IMR-90 (cell line): Measurements from ENCODE around the gene CAMK4. TPM values are rescaled to one million over a fixed set of nuclear protein-coding genes. Genes with fewer than 3 reads are reported as not detected.

Experiments
- ATAC-seq: fragments of 200-7000 bp; cut with Tn5 transposase; 2 replicates; pipeline ENCODE4 v1.9.1; 2020; ENCODE audit warnings: low read depth, mild to moderate bottlenecking, moderate library complexity
- BruUV-seq: library from RNA; stranded (reverse); fragments of 400-500 nt; replicated peaks from 2 replicates; lab custom pipeline; 2021; lab: Mats Ljungman, UMichigan
- CTCF ChIA-PET: fragments of 300-600 bp; formaldehyde crosslinking; extraction: SDS; loops from one replicate; lab custom pipeline; 2021; ENCODE audit warnings: antibody characterized with exemption; lab: Yijun Ruan, JAX
- POLR2A ChIA-PET: fragments of 300-600 bp; sonication (Branson Sonifier 250); formaldehyde crosslinking; loops from one replicate; lab custom pipeline; 2022; ENCODE audit warnings: antibody characterized with exemption; ENCODE audit not compliant: unreplicated experiment; lab: Charles Lee
- DNase-seq: peaks from one replicate; pipeline ENCODE4 v3.0.0; 2013
- H2AFZ ChIP-seq: replicated peaks from 2 replicates; pipeline ENCODE3; 2013; ENCODE audit warnings: low read length, mild to moderate bottlenecking; ENCODE audit not compliant: poor library complexity
- H2AK5ac ChIP-seq: 2 replicates; pipeline ENCODE4 v1.6.1; 2013; ENCODE audit warnings: low read depth, low read length, inconsistent platforms
- H2AK9ac ChIP-seq: replicated peaks from 2 replicates; pipeline ENCODE3; 2013; ENCODE audit warnings: mild to moderate bottlenecking, low read depth, low read length, moderate library complexity; ENCODE audit not compliant: poor library complexity
- H2BK120ac ChIP-seq: 2 replicates; pipeline ENCODE4 v1.6.1; 2013; ENCODE audit warnings: low read depth, low read length, inconsistent platforms
- H2BK15ac ChIP-seq: 3 replicates; pipeline ENCODE4 v1.6.1; 2013; ENCODE audit warnings: low read depth, low read length, inconsistent platforms
- H2BK20ac ChIP-seq: 2 replicates; pipeline ENCODE4 v1.6.1; 2013; ENCODE audit warnings: low read depth, mild to moderate bottlenecking, inconsistent platforms, low read length, moderate library complexity
- H2BK5ac ChIP-seq: 2 replicates; pipeline ENCODE4 v1.6.1; 2013; ENCODE audit warnings: mild to moderate bottlenecking, low read depth, low read length, inconsistent platforms; ENCODE audit not compliant: poor library complexity, severe bottlenecking
- H3K14ac ChIP-seq: replicated peaks from 2 replicates; pipeline ENCODE4 v1.6.1; 2013; ENCODE audit warnings: low read depth, low read length, inconsistent platforms
- H3K18ac ChIP-seq: 2 replicates; pipeline ENCODE4 v1.6.1; 2013; ENCODE audit warnings: low read depth, low read length, control low read depth
- H3K23ac ChIP-seq: 2 replicates; pipeline ENCODE4 v1.6.1; 2013; ENCODE audit warnings: low read depth, low read length, inconsistent platforms
- H3K27ac ChIP-seq: 2 replicates; pipeline ENCODE4 v1.5.1; 2013; ENCODE audit warnings: mild to moderate bottlenecking, control low read depth, low read length; ENCODE audit not compliant: insufficient read depth
- H3K27me3 ChIP-seq: 2 replicates; pipeline ENCODE4 v1.6.1; 2013; ENCODE audit warnings: low read length; ENCODE audit not compliant: control insufficient read depth, insufficient read depth
- H3K36me3 ChIP-seq: 2 replicates; pipeline ENCODE4 v1.6.1; 2013; ENCODE audit warnings: low read length, mixed read lengths; ENCODE audit not compliant: control insufficient read depth, insufficient read depth
- H3K4ac ChIP-seq: 2 replicates; pipeline ENCODE4 v1.6.1; 2013; ENCODE audit warnings: low read depth, low read length, inconsistent platforms
- H3K4me1 ChIP-seq: 2 replicates; pipeline ENCODE4 v1.6.1; 2013; ENCODE audit warnings: low read length, mixed read lengths; ENCODE audit not compliant: control insufficient read depth, insufficient read depth
- H3K4me2 ChIP-seq: 2 replicates; pipeline ENCODE4 v1.6.1; 2013; ENCODE audit warnings: low read depth, mild to moderate bottlenecking, control low read depth, low read length, moderate library complexity
- H3K4me3 ChIP-seq: 2 replicates; pipeline ENCODE4 v1.5.1; 2013; ENCODE audit warnings: low read depth, mild to moderate bottlenecking, control low read depth, low read length, moderate library complexity; ENCODE audit not compliant: insufficient read depth
- H3K56ac ChIP-seq: 2 replicates; pipeline ENCODE4 v1.6.1; 2013; ENCODE audit warnings: low read length, inconsistent platforms; ENCODE audit not compliant: insufficient read depth; ENCODE audit errors: extremely low read depth
- H3K79me1 ChIP-seq, 2 experiments: 2 replicates each; pipeline ENCODE4 v1.6.1; 2013; ENCODE audit warnings: low read length in 2 of 2, inconsistent platforms in 1 of 2, low read depth in 1 of 2
- H3K9ac ChIP-seq: 2 replicates; pipeline ENCODE4 v1.6.1; 2013; ENCODE audit warnings: low read depth, low read length, control low read depth
- H3K9me1 ChIP-seq: 2 replicates; pipeline ENCODE4 v1.6.1; 2013; ENCODE audit warnings: low read length, inconsistent platforms; ENCODE audit not compliant: insufficient read depth
- H3K9me3 ChIP-seq: 2 replicates; pipeline ENCODE4 v1.6.1; 2013; ENCODE audit warnings: low read length; ENCODE audit not compliant: control insufficient read depth, insufficient read depth
- H4K20me1 ChIP-seq: 2 replicates; pipeline ENCODE4 v1.6.1; 2013; ENCODE audit warnings: low read length, inconsistent platforms; ENCODE audit not compliant: insufficient read depth
- H4K5ac ChIP-seq: 2 replicates; pipeline ENCODE4 v1.6.1; 2013; ENCODE audit warnings: mild to moderate bottlenecking, low read depth, low read length, control low read depth
- H4K8ac ChIP-seq, 2 experiments: 2 replicates each; pipeline ENCODE4 v1.6.1; 2013; ENCODE audit warnings: low read depth in 2 of 2, low read length in 2 of 2, control low read depth in 1 of 2, inconsistent platforms in 1 of 2
- H4K91ac ChIP-seq: 2 replicates; pipeline ENCODE4 v1.6.1; 2013; ENCODE audit warnings: low read depth, low read length, inconsistent platforms; ENCODE audit not compliant: insufficient read depth
- BHLHE40 ChIP-seq: fragments of 150-350 bp; IDR thresholded peaks from 2 replicates; pipeline ENCODE4 v1.6.1; 2016; ENCODE audit warnings: mild to moderate bottlenecking, low read depth, low read length
- CEBPB ChIP-seq: IDR thresholded peaks from 2 replicates; pipeline ENCODE4 v1.6.1; 2012; ENCODE audit warnings: low read depth, low read length, improper control_type of control experiment
- CHD1 ChIP-seq: IDR thresholded peaks from 2 replicates; pipeline ENCODE4 v1.6.1; 2012; ENCODE audit warnings: low read depth, low read length, improper control_type of control experiment
- CTCF ChIP-seq: conservative IDR thresholded peaks from 2 replicates; pipeline ENCODE4 v1.5.1; 2012; ENCODE audit warnings: mild to moderate bottlenecking, low read depth, low read length, improper control_type of control experiment
- FOS ChIP-seq: fragments of 150-350 bp; IDR thresholded peaks from 2 replicates; pipeline ENCODE4 v1.6.1; 2016; ENCODE audit warnings: low read depth, low read length
- MAFK ChIP-seq: IDR thresholded peaks from 2 replicates; pipeline ENCODE4 v1.6.1; 2012; ENCODE audit warnings: low read depth, low read length, improper control_type of control experiment
- MAZ ChIP-seq: IDR thresholded peaks from 2 replicates; pipeline ENCODE4 v1.6.1; 2012; ENCODE audit warnings: low read depth, mild to moderate bottlenecking, low read length, improper control_type of control experiment, moderate library complexity, borderline replicate concordance
- MXI1 ChIP-seq: IDR thresholded peaks from 2 replicates; pipeline ENCODE4 v1.6.1; 2012; ENCODE audit warnings: low read depth, mild to moderate bottlenecking, low read length, moderate library complexity, borderline replicate concordance
- NFE2L2 ChIP-seq: fragments of 150-350 bp; IDR thresholded peaks from 2 replicates; pipeline ENCODE4 v1.6.1; 2016; ENCODE audit warnings: low read depth, mild to moderate bottlenecking, low read length
- POLR2A ChIP-seq: IDR thresholded peaks from 2 replicates; pipeline ENCODE4 v1.6.1; 2012; ENCODE audit warnings: mild to moderate bottlenecking, low read depth, low read length
- RAD21 ChIP-seq: IDR thresholded peaks from 2 replicates; pipeline ENCODE4 v1.6.1; 2012; ENCODE audit warnings: low read length, improper control_type of control experiment
- RCOR1 ChIP-seq: IDR thresholded peaks from 2 replicates; pipeline ENCODE4 v1.6.1; 2012; ENCODE audit warnings: mild to moderate bottlenecking, low read length, improper control_type of control experiment; ENCODE audit not compliant: insufficient replicate concordance
- RFX5 ChIP-seq: IDR thresholded peaks from 2 replicates; pipeline ENCODE4 v1.8.0; 2012; ENCODE audit warnings: low read depth, mild to moderate bottlenecking, low read length, moderate library complexity
- SMC3 ChIP-seq: fragments of 150-350 bp; IDR thresholded peaks from 2 replicates; pipeline ENCODE4 v1.6.1; 2016; ENCODE audit warnings: low read depth, mild to moderate bottlenecking, antibody characterized with exemption, low read length, moderate library complexity
- USF2 ChIP-seq: fragments of 150-350 bp; IDR thresholded peaks from 2 replicates; pipeline ENCODE4 v1.6.1; 2017; ENCODE audit warnings: mild to moderate bottlenecking, antibody characterized with exemption, low read length, low read depth
- WGBS, 2 experiments: methylation state at CpG; one replicate each; pipeline versions ENCODE4 v1.1.5 to v1.1.7; 2013; ENCODE audit warnings: missing lambda C conversion rate in 2 of 2; ENCODE audit not compliant: insufficient read length in 1 of 2; ENCODE audit errors: extremely low coverage in 2 of 2; 5-methylcytosine and 5-hydroxymethylcytosine counted together
- dilution Hi-C: fragments of 300-500 bp; cut with HindIII; formaldehyde crosslinking; loops from one replicate; pipeline ENCODE4 v1.14.3; 2018; ENCODE audit warnings: low sequenced_read_pairs; ENCODE audit not compliant: unreplicated experiment
- in situ Hi-C: fragments of 300-500 bp; cut with MboI; formaldehyde crosslinking; loops from 3 replicates; pipeline ENCODE4 v1.14.3; 2019; ENCODE audit warnings: low sequenced_read_pairs, inconsistent platforms, mixed read lengths
- intact Hi-C: fragments of 100-400 bp; cut with micrococcal nuclease; formaldehyde crosslinking; loops from 2 replicates; pipeline ENCODE4 v1.10.0; 2022
- polyA plus RNA-seq, 3 experiments: library from polyadenylated mRNA; depleted of rRNA; stranded (reverse); fragments of >200 nt; gene quantifications; 2 replicates each; pipeline ENCODE4 v1.2.3, GENCODE V29; 2012; ENCODE audit warnings: low replicate concordance in 1 of 3
- total RNA-seq: library from RNA; depleted of rRNA; stranded (reverse); fragments of >200 nt; gene quantifications from 2 replicates; pipeline ENCODE4 v1.2.3, GENCODE V29; 2012
- TF ChIP-seq, protein P1 (sequence below): fragments of 150-350 bp; IDR thresholded peaks from 2 replicates; pipeline ENCODE4 v1.6.1; 2016; ENCODE audit warnings: low read depth, mild to moderate bottlenecking, low read length, moderate library complexity, borderline replicate concordance

CAMK4 gene
- total and polyA plus RNA-seq, 2 of the 4 experiments (the other 2 are of a cell fraction), result 3.7 to 4.8 TPM

GRCh38 chr5:111337133-111337532, 112.9 kb downstream of the CAMK4 start:
- TF ChIP-seq RFX5 (no peak), USF2 (no peak), NFE2L2 (no peak), POLR2A (no peak), RAD21 (no peak), CHD1 (no peak), RCOR1 (no peak), MXI1 (no peak), CEBPB (no peak), MAFK (no peak), BHLHE40 (no peak), FOS (no peak), SMC3 (no peak), MAZ (no peak), CTCF (no peak)
- TF ChIP-seq, protein P1, sequence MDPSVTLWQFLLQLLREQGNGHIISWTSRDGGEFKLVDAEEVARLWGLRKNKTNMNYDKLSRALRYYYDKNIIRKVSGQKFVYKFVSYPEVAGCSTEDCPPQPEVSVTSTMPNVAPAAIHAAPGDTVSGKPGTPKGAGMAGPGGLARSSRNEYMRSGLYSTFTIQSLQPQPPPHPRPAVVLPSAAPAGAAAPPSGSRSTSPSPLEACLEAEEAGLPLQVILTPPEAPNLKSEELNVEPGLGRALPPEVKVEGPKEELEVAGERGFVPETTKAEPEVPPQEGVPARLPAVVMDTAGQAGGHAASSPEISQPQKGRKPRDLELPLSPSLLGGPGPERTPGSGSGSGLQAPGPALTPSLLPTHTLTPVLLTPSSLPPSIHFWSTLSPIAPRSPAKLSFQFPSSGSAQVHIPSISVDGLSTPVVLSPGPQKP, result no peak
- intact Hi-C loops (no loop called here), dilution Hi-C loops (no loop called here), in situ Hi-C loops (no loop called here)
- Histone ChIP-seq H3K27ac (no peak overlapping the region), H3K36me3 (no peaks in the 10 kb centered on the region), H3K23ac (no peak overlapping the region), H2BK120ac (no peak overlapping the region), H2AFZ (no peak overlapping the region), H4K5ac (no peak overlapping the region), H2BK5ac (no peak overlapping the region), H4K8ac (no peak overlapping the region), H2BK20ac (no peak overlapping the region), H3K14ac (no peak overlapping the region), H3K4ac (no peak overlapping the region), H3K18ac (no peak overlapping the region), H2BK15ac (no peak overlapping the region), H3K4me2 (no peak overlapping the region), H4K91ac (no peak overlapping the region), H2AK9ac (no peak overlapping the region), H4K20me1 (no peaks in the 10 kb centered on the region), H2AK5ac (no peak overlapping the region), H3K27me3 (no peaks in the 10 kb centered on the region), H3K4me3 (no peak overlapping the region), H3K79me1 (no peaks in the 10 kb centered on the region), H3K56ac (no peak overlapping the region), H3K4me1 (no peaks in the 10 kb centered on the region), H3K9me1 (no peaks in the 10 kb centered on the region), H3K9ac (no peak overlapping the region), H3K9me3 (no peaks in the 10 kb centered on the region)
- BruUV-seq, result no TSS peak
- ATAC-seq (no peak), DNase-seq (no peak)
- no CpG with 5 or more reads among the region's 1 CpG for WGBS, 2 experiments
- CTCF ChIA-PET, result interaction anchor here (1.3 kb wide), 1 partner anchor 10 kb away, joined by 4 read pairs; no protein-coding TSS in a partner anchor
- POLR2A ChIA-PET, result no interaction called here
